ENCODE data around the gene ANKH.

DNA sequence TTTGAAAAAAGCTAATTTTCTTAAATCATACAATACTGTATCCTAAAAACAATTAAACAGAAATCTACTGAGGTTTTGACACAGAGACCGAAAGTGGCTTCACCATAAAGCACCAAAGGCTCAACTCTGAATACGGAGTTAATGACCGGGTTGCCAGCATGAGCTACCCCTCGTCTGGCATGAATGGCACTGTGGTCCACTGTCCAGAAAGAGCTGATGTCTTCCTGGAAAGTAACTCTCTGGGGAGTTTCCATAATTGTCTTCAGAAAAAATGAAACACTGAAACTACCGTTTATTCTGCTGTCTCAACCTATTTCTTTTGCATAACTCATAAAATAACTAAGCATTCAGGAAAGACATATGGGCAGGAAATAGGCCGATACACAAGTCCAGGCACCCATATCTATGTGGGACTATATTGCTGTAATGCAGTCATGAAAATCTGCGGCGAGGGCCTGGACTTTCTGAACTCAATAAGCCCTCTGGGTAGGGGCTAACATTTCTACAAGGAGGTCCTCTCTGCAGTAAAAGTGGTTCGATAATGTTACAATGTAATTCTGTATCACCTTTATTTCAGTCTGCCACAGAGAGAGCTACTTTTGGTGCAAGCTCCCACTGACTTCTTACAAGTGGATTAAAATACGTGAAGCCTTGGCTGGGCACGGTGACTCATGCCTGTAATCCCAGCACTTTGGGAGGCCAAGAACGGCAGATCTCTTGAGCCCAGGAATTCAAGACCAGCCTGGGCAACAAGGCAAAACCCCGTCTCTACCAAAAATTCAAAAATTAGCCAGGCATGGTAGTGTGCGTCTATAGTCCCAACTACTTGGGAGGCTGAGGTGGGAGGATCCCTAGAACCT is 52.4 kb downstream of the ANKH start:
- TF ChIP-seq CTCF (IDR thresholded peaks at IDR 0.05) (no peak), RFX5 (IDR thresholded peaks at IDR 0.05) (no peak), USF2 (IDR thresholded peaks at IDR 0.05) (no peak), REST (IDR thresholded peaks at IDR 0.05) (no peak), MYC (IDR thresholded peaks at IDR 0.05; ENCODE audit: borderline replicate concordance, low read length) (no peak), POLR2A (IDR thresholded peaks at IDR 0.05; ENCODE audit: low read length) (no peak), HMGXB4 (CRISPR knock-in tag; IDR thresholded peaks at IDR 0.05; ENCODE audit: borderline replicate concordance) (no peak), CEBPB (IDR thresholded peaks at IDR 0.05) (no peak), TP53 (CRISPR knock-in tag; IDR thresholded peaks at IDR 0.05) (no peak), EP300 (IDR thresholded peaks at IDR 0.05) (no peak), BHLHE40 (IDR thresholded peaks at IDR 0.05; ENCODE audit: low read depth, low read length) (no peak), NR3C1 (IDR thresholded peaks at IDR 0.05) (no peak), GATA3 (IDR thresholded peaks at IDR 0.05; ENCODE audit: borderline replicate concordance) (no peak), POLR2AphosphoS2 (conservative IDR thresholded peaks at IDR 0.05; ENCODE audit: low read length) (no peak)
